K562 (cell line): ENCODE data around the gene PHF5A. TPM values are rescaled to one million over a fixed set of nuclear protein-coding genes. Genes with fewer than 3 reads are reported as not detected.

Experiments
- CEBPB ChIP-seq: fragments of 450-650 bp; IDR thresholded peaks from 2 replicates; pipeline ENCODE4 v1.6.1; 2016; ENCODE audit warnings: missing genetic modification characterization, missing compliant biosample characterization
- EHMT2 ChIP-seq: fragments of 450-650 bp; IDR thresholded peaks from 2 replicates; pipeline ENCODE4 v1.6.1; 2018; ENCODE audit warnings: antibody characterized with exemption
- ELF2 ChIP-seq: fragments of 250-450 bp; sonication (Bioruptor Pico); IDR thresholded peaks from 2 replicates; pipeline ENCODE4 v1.5.0; 2021; ENCODE audit warnings: mild to moderate bottlenecking
- EP300 ChIP-seq: IDR thresholded peaks from 2 replicates; pipeline ENCODE4 v1.6.1; 2012; ENCODE audit warnings: low read length, improper control_type of control experiment
- FOXM1 ChIP-seq, 2 experiments: fragments of 450-650 bp in 1 of 2; sonication (generic) in 1 of 2; formaldehyde crosslinking in 1 of 2; IDR thresholded peaks; 2 replicates each; pipeline versions ENCODE4 v1.6.1 to v1.9.0; 2017 to 2022; ENCODE audit warnings: low read depth in 2 of 2, mild to moderate bottlenecking in 2 of 2, missing genetic modification reagents in 1 of 2, moderate library complexity in 1 of 2
- ILK ChIP-seq: fragments of 450-650 bp; IDR thresholded peaks from 2 replicates; pipeline ENCODE4 v1.6.1; 2016; ENCODE audit warnings: missing genetic modification characterization, low read depth, mild to moderate bottlenecking, missing compliant biosample characterization, moderate library complexity, borderline replicate concordance
- KLF6 ChIP-seq: fragments of 250-450 bp; sonication (Bioruptor Pico); IDR thresholded peaks from 2 replicates; pipeline ENCODE4 v1.4.0; 2020; ENCODE audit warnings: mild to moderate bottlenecking, moderate library complexity, borderline replicate concordance
- PCBP1 ChIP-seq: fragments of 200-400 bp; formaldehyde crosslinking; IDR thresholded peaks from 2 replicates; pipeline ENCODE4 v1.6.1; 2018; ENCODE audit warnings: mild to moderate bottlenecking, low read depth, low read length; ENCODE audit not compliant: poor library complexity, severe bottlenecking
- SRSF7 ChIP-seq: fragments of 200-400 bp; formaldehyde crosslinking; optimal IDR thresholded peaks from 2 replicates; pipeline ENCODE3; 2017; ENCODE audit warnings: mild to moderate bottlenecking, low read depth, low read length
- THRAP3 ChIP-seq: fragments of 450-650 bp; IDR thresholded peaks from 2 replicates; pipeline ENCODE4 v1.6.1; 2016; ENCODE audit warnings: mild to moderate bottlenecking, inconsistent platforms, borderline replicate concordance
- TRIM28 ChIP-seq: fragments of 450-650 bp; IDR thresholded peaks from 2 replicates; pipeline ENCODE4 v1.6.1; 2017
- ZBTB8A ChIP-seq: fragments of 450-650 bp; IDR thresholded peaks from 2 replicates; pipeline ENCODE4 v1.6.1; 2018; ENCODE audit warnings: mild to moderate bottlenecking, moderate library complexity; ENCODE audit not compliant: partially characterized antibody
- ZFP30 ChIP-seq: fragments of 250-450 bp; sonication (Bioruptor Pico); IDR thresholded peaks from 2 replicates; pipeline ENCODE4 v1.8.0; 2022; ENCODE audit warnings: moderate library complexity, mild to moderate bottlenecking, inconsistent platforms, borderline replicate concordance
- ZNF354B ChIP-seq: fragments of 250-450 bp; sonication (Bioruptor Pico); IDR thresholded peaks from 2 replicates; pipeline ENCODE4 v1.4.0; 2020
- ZNF592 ChIP-seq: fragments of 450-650 bp; IDR thresholded peaks from 2 replicates; pipeline ENCODE4 v1.6.1; 2017; ENCODE audit warnings: antibody characterized with exemption, mild to moderate bottlenecking
- polyA plus RNA-seq, 8 experiments: library from polyadenylated mRNA; depleted of rRNA in 4 of 8; stranded (reverse) in 5 of 8; unstranded in 3 of 8; fragments of >200 nt; fragmentation: Nextera tagmentation in 2 of 8; fragmentation: Illumina TruSeq in 1 of 8; extraction: Ambion mirVana in 2 of 8; extraction: Trizol in 1 of 8; gene quantifications; 2 replicates each; pipeline versions ENCODE4 v1.2.1 to v1.2.3, GENCODE V29; 2011 to 2014; ENCODE audit warnings: inconsistent platforms in 1 of 8, missing spikeins in 1 of 8
- total RNA-seq, 7 experiments: library from RNA; depleted of rRNA in 6 of 7; stranded (reverse); fragments of >200 nt in 6 of 7; fragmentation: Illumina TruSeq in 2 of 7; extraction: Trizol in 2 of 7; gene quantifications; 2 replicates each; pipeline versions ENCODE4 v1.2.1 to v1.2.3, GENCODE V29; 2011 to 2021; ENCODE audit warnings: low replicate concordance in 1 of 7
- TF ChIP-seq, protein P1 (sequence below): fragments of 250-450 bp; sonication (Bioruptor Pico); IDR thresholded peaks from 2 replicates; pipeline ENCODE4 v1.9.0; 2021; ENCODE audit warnings: mild to moderate bottlenecking
- TF ChIP-seq, protein P2 (sequence below): sonication (generic); formaldehyde crosslinking; IDR thresholded peaks from 2 replicates; pipeline ENCODE4 v1.8.0; 2022; ENCODE audit warnings: missing genetic modification reagents, mild to moderate bottlenecking, moderate library complexity, borderline replicate concordance

The PHF5A gene
- total and polyA plus RNA-seq, 9 of the 15 experiments (the other 6 are each of a cell fraction or from before 2014, with no cell fraction given) = 14.2 to 144 (median 101) TPM

DNA sequence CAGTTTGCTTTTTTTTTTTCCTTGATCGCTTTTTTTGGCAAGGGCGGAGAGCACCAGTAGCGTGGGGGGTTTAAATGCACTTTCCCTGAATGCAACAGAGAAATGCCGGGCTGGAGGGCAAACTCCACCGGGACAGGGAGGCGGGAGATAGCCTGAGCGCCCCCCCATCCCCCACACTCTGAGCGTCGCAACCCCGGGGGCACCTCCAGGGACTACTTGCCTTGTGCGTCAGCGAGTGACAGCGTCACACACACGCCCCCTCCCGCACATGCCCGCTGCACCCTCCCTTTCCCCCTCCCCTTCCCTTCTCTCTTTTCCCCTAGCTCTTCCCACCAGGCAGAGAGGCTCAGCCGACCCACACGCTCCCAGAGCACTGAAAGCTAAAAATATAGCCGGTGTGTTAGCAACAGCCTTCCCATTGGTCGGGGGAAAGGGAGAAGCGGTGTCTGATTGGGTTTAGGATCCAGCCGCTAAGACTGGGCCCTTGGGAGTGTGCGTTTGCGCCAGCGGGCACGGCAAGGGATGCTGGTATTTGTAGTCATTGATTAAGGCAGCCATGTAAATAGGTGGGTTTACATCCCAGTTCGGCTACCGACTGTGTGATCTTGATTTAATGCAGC, 20.2 kb downstream of the PHF5A start (continued):
- no peak for TF ChIP-seq FOXM1 (IDR thresholded peaks at IDR 0.05; ENCODE audit: low read depth)
- peak; percentile 41; the same call in 1 of the 2 replicates for TF ChIP-seq FOXM1 (CRISPR knock-in tag; IDR thresholded peaks at IDR 0.05; ENCODE audit: low read depth)
- no peak for TF ChIP-seq PCBP1
- no peak for TF ChIP-seq TRIM28
- no peak for TF ChIP-seq ILK (tag)
- no peak for TF ChIP-seq ZBTB8A
- no peak for TF ChIP-seq KLF6 (CRISPR knock-in tag)
- no peak for TF ChIP-seq THRAP3
- TF ChIP-seq SRSF7 = no peak
- no peak for TF ChIP-seq ZNF592
- no peak for TF ChIP-seq ZNF354B (CRISPR knock-in tag)
- TF ChIP-seq CEBPB = no peak
- TF ChIP-seq, protein P1, sequence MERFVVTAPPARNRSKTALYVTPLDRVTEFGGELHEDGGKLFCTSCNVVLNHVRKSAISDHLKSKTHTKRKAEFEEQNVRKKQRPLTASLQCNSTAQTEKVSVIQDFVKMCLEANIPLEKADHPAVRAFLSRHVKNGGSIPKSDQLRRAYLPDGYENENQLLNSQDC = no peak
- no peak for TF ChIP-seq EP300
- TF ChIP-seq ZFP30 (CRISPR knock-in tag) = no peak
- TF ChIP-seq, protein P2, sequence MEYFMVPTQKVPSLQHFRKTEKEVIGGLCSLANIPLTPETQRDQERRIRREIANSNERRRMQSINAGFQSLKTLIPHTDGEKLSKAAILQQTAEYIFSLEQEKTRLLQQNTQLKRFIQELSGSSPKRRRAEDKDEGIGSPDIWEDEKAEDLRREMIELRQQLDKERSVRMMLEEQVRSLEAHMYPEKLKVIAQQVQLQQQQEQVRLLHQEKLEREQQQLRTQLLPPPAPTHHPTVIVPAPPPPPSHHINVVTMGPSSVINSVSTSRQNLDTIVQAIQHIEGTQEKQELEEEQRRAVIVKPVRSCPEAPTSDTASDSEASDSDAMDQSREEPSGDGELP (CRISPR knock-in tag) = peak; percentile 56; the same call in 1 of the 2 replicates
- no peak for TF ChIP-seq EHMT2
- no peak for TF ChIP-seq ELF2 (CRISPR knock-in tag)
